ENCODE results near the gene CLEC9A.

Gene CLEC9A

GRCh38 chr12:10088955-10089900 is 58.7 kb downstream of the CLEC9A start:
- DNase-seq (ENCODE audit: insufficient read length, low spot score) (no peak), FAIRE-seq (no peak)

GRCh38 chr12:10094646-10095395 is 64.3 kb downstream of the CLEC9A start:
- TF ChIP-seq CTCF (IDR thresholded peaks at IDR 0.05; ENCODE audit: insufficient read depth, missing control alignments), result no peak
- no peak for DNase-seq (ENCODE audit: insufficient read length, low spot score)
- FAIRE-seq, result no peak

More at GRCh38 chr12:10088955-10089900, 58.7 kb downstream of the CLEC9A start:
- TF ChIP-seq CTCF (IDR thresholded peaks at IDR 0.05; ENCODE audit: insufficient read depth, missing control alignments), result no peak

- no peak for DNase-seq (ENCODE audit: insufficient read length, low spot score)
- no peak for FAIRE-seq
- no peak for TF ChIP-seq CTCF (IDR thresholded peaks at IDR 0.05; ENCODE audit: insufficient read depth, missing control alignments)
Observed at GRCh38 chr12:10095971-10096370, 65.5 kb downstream of the CLEC9A start.

GRCh38 chr12:10097521-10097920 is 67.0 kb downstream of the CLEC9A start:
- FAIRE-seq (no peak), DNase-seq (ENCODE audit: insufficient read length, low spot score) (no peak)
- TF ChIP-seq CTCF (IDR thresholded peaks at IDR 0.05; ENCODE audit: insufficient read depth, missing control alignments), result no peak

- DNase-seq (ENCODE audit: insufficient read length, low spot score) (no peak), FAIRE-seq (no peak)
- no peak for TF ChIP-seq CTCF (IDR thresholded peaks at IDR 0.05; ENCODE audit: insufficient read depth, missing control alignments)
Observed at GRCh38 chr12:10098791-10099190, 68.3 kb downstream of the CLEC9A start, which contains the start of gene CLEC1A. CLEC1A (minus strand) TSS chr12:10098985; CDS start chr12:10098922, 63 bp downstream.

GRCh38 chr12:10101042-10101579 is 70.6 kb downstream of the CLEC9A start:
- FAIRE-seq (no peak), DNase-seq (ENCODE audit: insufficient read length, low spot score) (no peak)
- TF ChIP-seq CTCF (IDR thresholded peaks at IDR 0.05; ENCODE audit: insufficient read depth, missing control alignments), result no peak
